ENCODE results near the gene UGT1A8.

UGT1A8 gene

DNA sequence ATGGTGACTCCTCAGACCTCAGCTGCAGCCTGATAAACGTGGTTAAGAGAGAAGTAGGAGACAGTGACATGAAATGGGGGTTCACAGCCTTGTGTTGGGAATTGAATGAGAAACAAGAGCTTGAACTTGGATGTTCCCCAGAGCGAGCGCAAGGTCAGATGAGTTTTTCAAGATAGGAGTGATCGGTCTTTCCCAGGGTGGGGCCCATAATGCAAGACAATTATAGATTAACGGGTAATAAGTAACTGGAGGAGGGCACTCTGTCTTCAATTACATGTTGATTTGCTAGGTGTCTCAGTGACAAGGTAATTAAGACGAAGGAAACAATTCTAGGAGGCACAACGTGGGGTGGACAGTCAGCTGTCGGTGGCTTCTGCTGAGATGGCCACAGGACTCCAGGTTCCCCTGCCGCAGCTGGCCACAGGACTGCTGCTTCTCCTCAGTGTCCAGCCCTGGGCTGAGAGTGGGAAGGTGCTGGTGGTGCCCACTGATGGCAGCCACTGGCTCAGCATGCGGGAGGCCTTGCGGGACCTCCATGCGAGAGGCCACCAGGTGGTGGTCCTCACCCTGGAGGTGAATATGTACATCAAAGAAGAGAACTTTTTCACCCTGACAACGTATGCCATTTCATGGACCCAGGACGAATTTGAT lies 95.3 kb downstream of the UGT1A8 start, which contains the start of gene UGT1A5:
UGT1A5 (plus strand) TSS at position 297 of the 651 bp plus-strand sequence; CDS start at position 382, 85 bp downstream.
- DNase-seq (ENCODE audit: low read depth in 1 of 2, low spot score in 1 of 2) = no peak
- Histone ChIP-seq H3K27ac (replicated peaks) (no peak within 1 kb of the TSS), H3K4me3 (replicated peaks; ENCODE audit: insufficient read depth, low read length) (no peak within 1 kb of the TSS), H3K27me3 (ENCODE audit: insufficient read depth, poor library complexity, severe bottlenecking) (no peaks in the 10 kb centered on the region)
- TF ChIP-seq SPI1 (IDR thresholded peaks at IDR 0.05; ENCODE audit: borderline replicate concordance, low read depth) (no peak), CTCF (IDR thresholded peaks at IDR 0.05; ENCODE audit: insufficient read depth, low read length) (no peak), GABPA (IDR thresholded peaks at IDR 0.05; ENCODE audit: low read depth) (no peak), POLR2AphosphoS5 (IDR thresholded peaks at IDR 0.05; ENCODE audit: low read depth) (no peak)
- TF ChIP-seq, protein P1, sequence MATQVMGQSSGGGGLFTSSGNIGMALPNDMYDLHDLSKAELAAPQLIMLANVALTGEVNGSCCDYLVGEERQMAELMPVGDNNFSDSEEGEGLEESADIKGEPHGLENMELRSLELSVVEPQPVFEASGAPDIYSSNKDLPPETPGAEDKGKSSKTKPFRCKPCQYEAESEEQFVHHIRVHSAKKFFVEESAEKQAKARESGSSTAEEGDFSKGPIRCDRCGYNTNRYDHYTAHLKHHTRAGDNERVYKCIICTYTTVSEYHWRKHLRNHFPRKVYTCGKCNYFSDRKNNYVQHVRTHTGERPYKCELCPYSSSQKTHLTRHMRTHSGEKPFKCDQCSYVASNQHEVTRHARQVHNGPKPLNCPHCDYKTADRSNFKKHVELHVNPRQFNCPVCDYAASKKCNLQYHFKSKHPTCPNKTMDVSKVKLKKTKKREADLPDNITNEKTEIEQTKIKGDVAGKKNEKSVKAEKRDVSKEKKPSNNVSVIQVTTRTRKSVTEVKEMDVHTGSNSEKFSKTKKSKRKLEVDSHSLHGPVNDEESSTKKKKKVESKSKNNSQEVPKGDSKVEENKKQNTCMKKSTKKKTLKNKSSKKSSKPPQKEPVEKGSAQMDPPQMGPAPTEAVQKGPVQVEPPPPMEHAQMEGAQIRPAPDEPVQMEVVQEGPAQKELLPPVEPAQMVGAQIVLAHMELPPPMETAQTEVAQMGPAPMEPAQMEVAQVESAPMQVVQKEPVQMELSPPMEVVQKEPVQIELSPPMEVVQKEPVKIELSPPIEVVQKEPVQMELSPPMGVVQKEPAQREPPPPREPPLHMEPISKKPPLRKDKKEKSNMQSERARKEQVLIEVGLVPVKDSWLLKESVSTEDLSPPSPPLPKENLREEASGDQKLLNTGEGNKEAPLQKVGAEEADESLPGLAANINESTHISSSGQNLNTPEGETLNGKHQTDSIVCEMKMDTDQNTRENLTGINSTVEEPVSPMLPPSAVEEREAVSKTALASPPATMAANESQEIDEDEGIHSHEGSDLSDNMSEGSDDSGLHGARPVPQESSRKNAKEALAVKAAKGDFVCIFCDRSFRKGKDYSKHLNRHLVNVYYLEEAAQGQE (IDR thresholded peaks at IDR 0.05; ENCODE audit: insufficient replicate concordance, low read depth) = no peak

DNA sequence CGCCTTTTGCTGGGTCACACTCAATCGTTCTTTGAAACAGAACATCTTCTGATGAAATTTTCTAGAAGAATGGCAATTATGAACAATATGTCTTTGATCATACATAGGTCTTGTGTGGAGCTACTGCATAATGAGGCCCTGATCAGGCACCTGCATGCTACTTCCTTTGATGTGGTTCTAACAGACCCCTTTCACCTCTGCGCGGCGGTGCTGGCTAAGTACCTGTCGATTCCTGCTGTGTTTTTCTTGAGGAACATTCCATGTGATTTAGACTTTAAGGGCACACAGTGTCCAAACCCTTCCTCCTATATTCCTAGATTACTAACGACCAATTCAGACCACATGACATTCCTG lies 95.8 kb downstream of the UGT1A8 start:
- no peak for DNase-seq (ENCODE audit: low read depth in 1 of 2, low spot score in 1 of 2)
- no peaks in the 10 kb centered on the region for H3K27me3 ChIP-seq (ENCODE audit: insufficient read depth, poor library complexity, severe bottlenecking)

GRCh38 chr2:233714121-233714520 lies 96.7 kb downstream of the UGT1A8 start:
- Histone ChIP-seq H3K4me3 (replicated peaks; ENCODE audit: insufficient read depth, low read length) (no peak overlapping the region), H3K27ac (replicated peaks) (no peak overlapping the region), H3K27me3 (ENCODE audit: insufficient read depth, poor library complexity, severe bottlenecking) (no peaks in the 10 kb centered on the region)
- TF ChIP-seq SPI1 (IDR thresholded peaks at IDR 0.05; ENCODE audit: borderline replicate concordance, low read depth) = no peak
- TF ChIP-seq, protein P1 (IDR thresholded peaks at IDR 0.05; ENCODE audit: insufficient replicate concordance, low read depth) = no peak
- no peak for TF ChIP-seq POLR2AphosphoS5 (IDR thresholded peaks at IDR 0.05; ENCODE audit: low read depth)
- TF ChIP-seq GABPA (IDR thresholded peaks at IDR 0.05; ENCODE audit: low read depth) = no peak
- no peak for TF ChIP-seq CTCF (IDR thresholded peaks at IDR 0.05; ENCODE audit: insufficient read depth, low read length)
- no peak for DNase-seq (ENCODE audit: low read depth in 1 of 2, low spot score in 1 of 2)

More for the DNA sequence above, 95.8 kb downstream of the UGT1A8 start:
- TF ChIP-seq SPI1 (IDR thresholded peaks at IDR 0.05; ENCODE audit: borderline replicate concordance, low read depth) (no peak), POLR2AphosphoS5 (IDR thresholded peaks at IDR 0.05; ENCODE audit: low read depth) (no peak), CTCF (IDR thresholded peaks at IDR 0.05; ENCODE audit: insufficient read depth, low read length) (no peak), GABPA (IDR thresholded peaks at IDR 0.05; ENCODE audit: low read depth) (no peak)
- TF ChIP-seq, protein P1 (IDR thresholded peaks at IDR 0.05; ENCODE audit: insufficient replicate concordance, low read depth) = no peak
- no peak overlapping the region for H3K4me3 ChIP-seq (replicated peaks; ENCODE audit: insufficient read depth, low read length)
- H3K27ac ChIP-seq (replicated peaks) = no peak overlapping the region

Data from HL-60 (cell line).